HEK293T (cell line): ENCODE data around the gene ANKRD31.
"Not testable (repeated sequence)": the region's sequence is repeated elsewhere in the genome, so short reads cannot be mapped to it uniquely, and the experiment has no call there.

ENCODE experiments used
- CTCF ChIA-PET: fragments of 350-600 bp; formaldehyde crosslinking; extraction: SDS; loops from one replicate; lab custom pipeline; 2021; ENCODE audit warnings: antibody characterized with exemption, inconsistent platforms; lab: Yijun Ruan, JAX
- POLR2A ChIA-PET: fragments of 350-600 bp; formaldehyde crosslinking; extraction: SDS; loops from one replicate; lab custom pipeline; 2020; ENCODE audit warnings: antibody characterized with exemption, inconsistent platforms; lab: Yijun Ruan, JAX
- DNase-seq: peaks from one replicate; pipeline ENCODE4 v3.0.0; 2012; ENCODE audit warnings: mixed read lengths; ENCODE audit errors: extremely low spot score
- ARNT ChIP-seq: fragments of 450-650 bp; IDR thresholded peaks from 2 replicates; pipeline ENCODE4 v1.6.1; 2017; ENCODE audit warnings: mild to moderate bottlenecking
- BHLHE40 ChIP-seq: fragments of 450-650 bp; IDR thresholded peaks from 2 replicates; pipeline ENCODE4 v1.6.1; 2016; ENCODE audit warnings: mild to moderate bottlenecking, moderate library complexity, borderline replicate concordance
- CTBP1 ChIP-seq: fragments of 450-650 bp; IDR thresholded peaks from 2 replicates; pipeline ENCODE4 v1.6.1; 2016; ENCODE audit warnings: borderline replicate concordance
- ELF4 ChIP-seq: fragments of 450-650 bp; IDR thresholded peaks from 2 replicates; pipeline ENCODE4 v1.6.1; 2017; ENCODE audit warnings: antibody characterized with exemption
- FOXA1 ChIP-seq: fragments of 450-650 bp; IDR thresholded peaks from 2 replicates; pipeline ENCODE4 v1.6.1; 2016; ENCODE audit warnings: mild to moderate bottlenecking
- FOXK2 ChIP-seq: fragments of 450-650 bp; IDR thresholded peaks from 2 replicates; pipeline ENCODE4 v1.6.1; 2016; ENCODE audit warnings: mild to moderate bottlenecking
- FOXM1 ChIP-seq: fragments of 450-650 bp; IDR thresholded peaks from 2 replicates; pipeline ENCODE4 v1.6.1; 2017; ENCODE audit warnings: mild to moderate bottlenecking, borderline replicate concordance
- HDGF ChIP-seq: fragments of 450-650 bp; IDR thresholded peaks from 2 replicates; pipeline ENCODE4 v1.6.1; 2017; ENCODE audit warnings: antibody characterized with exemption, borderline replicate concordance
- L3MBTL2 ChIP-seq: fragments of 450-650 bp; conservative IDR thresholded peaks from 2 replicates; pipeline ENCODE4 v1.6.1; 2016; ENCODE audit warnings: mild to moderate bottlenecking
- LEF1 ChIP-seq: fragments of 450-650 bp; IDR thresholded peaks from 2 replicates; pipeline ENCODE4 v1.6.1; 2017; ENCODE audit warnings: mild to moderate bottlenecking, borderline replicate concordance
- NFRKB ChIP-seq: fragments of 450-650 bp; IDR thresholded peaks from 2 replicates; pipeline ENCODE4 v1.6.1; 2016; ENCODE audit warnings: mild to moderate bottlenecking, moderate library complexity
- PKNOX1 ChIP-seq: fragments of 450-650 bp; IDR thresholded peaks from 2 replicates; pipeline ENCODE4 v1.6.1; 2016
- SP1 ChIP-seq: fragments of 450-650 bp; IDR thresholded peaks from 2 replicates; pipeline ENCODE4 v1.6.1; 2017
- SUZ12 ChIP-seq: fragments of 450-650 bp; IDR thresholded peaks from 2 replicates; pipeline ENCODE4 v1.6.1; 2016; ENCODE audit warnings: mild to moderate bottlenecking
- TARDBP ChIP-seq: fragments of 450-650 bp; IDR thresholded peaks from 2 replicates; pipeline ENCODE4 v1.6.1; 2016
- ZNF384 ChIP-seq: fragments of 450-650 bp; IDR thresholded peaks from 2 replicates; pipeline ENCODE4 v1.6.1; 2016

ANKRD31 gene

GRCh38 chr5:75148051-75148450 lies 88.6 kb downstream of the ANKRD31 start:
- ChIA-PET POLR2A (no interaction called here), CTCF (no interaction called here)
- TF ChIP-seq FOXM1 (no peak), ARNT (no peak), NFRKB (no peak), CTBP1 (no peak), TARDBP (no peak), ZNF384 (no peak), PKNOX1 (no peak), SUZ12 (no peak), HDGF (no peak), FOXA1 (no peak), LEF1 (no peak)
- no peak for DNase-seq

- ChIA-PET CTCF (no interaction called here), POLR2A (no interaction called here)
- no peak for DNase-seq
- TF ChIP-seq FOXK2 (no peak), ARNT (no peak), TARDBP (no peak)
Observed at GRCh38 chr5:75142566-75143136, 94.0 kb downstream of the ANKRD31 start.

- ChIA-PET POLR2A (no interaction called here), CTCF (no interaction called here)
- TF ChIP-seq ZNF384 (no peak), FOXK2 (no peak), ARNT (no peak), NFRKB (no peak), PKNOX1 (no peak), HDGF (no peak), LEF1 (no peak), FOXA1 (no peak), L3MBTL2 (no peak), TARDBP (no peak), CTBP1 (no peak), ELF4 (no peak), BHLHE40 (no peak), FOXM1 (no peak), SP1 (no peak), SUZ12 (no peak)
- DNase-seq = no peak
Observed at GRCh38 chr5:75140277-75140676, 96.4 kb downstream of the ANKRD31 start.

GRCh38 chr5:75138689-75139088 lies 98.0 kb downstream of the ANKRD31 start:
- TF ChIP-seq BHLHE40 (no peak), HDGF (no peak), NFRKB (no peak), SP1 (no peak), SUZ12 (no peak), ZNF384 (no peak), TARDBP (no peak), PKNOX1 (no peak), FOXM1 (no peak), FOXA1 (no peak)
- POLR2A ChIA-PET = no interaction called here
- DNase-seq = no peak
- CTCF ChIA-PET = no interaction called here

- ChIA-PET CTCF (no interaction called here), POLR2A (no interaction called here)
- no peak for DNase-seq
- TF ChIP-seq CTBP1 = no peak
- no peak for TF ChIP-seq ARNT
- no peak for TF ChIP-seq SUZ12
Observed at GRCh38 chr5:75130818-75131349, 105.8 kb downstream of the ANKRD31 start.

GRCh38 chr5:75116856-75117255 lies 119.8 kb downstream of the ANKRD31 start:
- DNase-seq = no peak
- POLR2A ChIA-PET = no interaction called here
- CTCF ChIA-PET = no interaction called here
- TF ChIP-seq FOXK2 = no peak
- no peak for TF ChIP-seq FOXM1
- no peak for TF ChIP-seq PKNOX1
- no peak for TF ChIP-seq ARNT
- no peak for TF ChIP-seq SUZ12
- TF ChIP-seq BHLHE40 = no peak
- TF ChIP-seq NFRKB = no peak

GRCh38 chr5:75114311-75114710 lies 122.4 kb downstream of the ANKRD31 start:
- POLR2A ChIA-PET, DNase-seq, CTCF ChIA-PET: not testable (repeated sequence)
